GM20000 (cell line): ENCODE data around the gene LRCOL1.

ENCODE experiments used
- DNase-seq: peaks from one replicate; pipeline ENCODE4 v3.0.0; 2012; ENCODE audit warnings: low spot score
- TF ChIP-seq, protein P1 (sequence below): IDR thresholded peaks from 2 replicates; pipeline ENCODE4 v1.5.1; 2012; ENCODE audit warnings: mild to moderate bottlenecking, control low read depth; ENCODE audit errors: extremely low read depth, missing control alignments

Gene LRCOL1

GRCh38 chr12:132566516-132567131 lies 43.8 kb downstream of the LRCOL1 start:
- DNase-seq: no peak
- TF ChIP-seq, protein P1, sequence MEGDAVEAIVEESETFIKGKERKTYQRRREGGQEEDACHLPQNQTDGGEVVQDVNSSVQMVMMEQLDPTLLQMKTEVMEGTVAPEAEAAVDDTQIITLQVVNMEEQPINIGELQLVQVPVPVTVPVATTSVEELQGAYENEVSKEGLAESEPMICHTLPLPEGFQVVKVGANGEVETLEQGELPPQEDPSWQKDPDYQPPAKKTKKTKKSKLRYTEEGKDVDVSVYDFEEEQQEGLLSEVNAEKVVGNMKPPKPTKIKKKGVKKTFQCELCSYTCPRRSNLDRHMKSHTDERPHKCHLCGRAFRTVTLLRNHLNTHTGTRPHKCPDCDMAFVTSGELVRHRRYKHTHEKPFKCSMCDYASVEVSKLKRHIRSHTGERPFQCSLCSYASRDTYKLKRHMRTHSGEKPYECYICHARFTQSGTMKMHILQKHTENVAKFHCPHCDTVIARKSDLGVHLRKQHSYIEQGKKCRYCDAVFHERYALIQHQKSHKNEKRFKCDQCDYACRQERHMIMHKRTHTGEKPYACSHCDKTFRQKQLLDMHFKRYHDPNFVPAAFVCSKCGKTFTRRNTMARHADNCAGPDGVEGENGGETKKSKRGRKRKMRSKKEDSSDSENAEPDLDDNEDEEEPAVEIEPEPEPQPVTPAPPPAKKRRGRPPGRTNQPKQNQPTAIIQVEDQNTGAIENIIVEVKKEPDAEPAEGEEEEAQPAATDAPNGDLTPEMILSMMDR: no peak

DNA sequence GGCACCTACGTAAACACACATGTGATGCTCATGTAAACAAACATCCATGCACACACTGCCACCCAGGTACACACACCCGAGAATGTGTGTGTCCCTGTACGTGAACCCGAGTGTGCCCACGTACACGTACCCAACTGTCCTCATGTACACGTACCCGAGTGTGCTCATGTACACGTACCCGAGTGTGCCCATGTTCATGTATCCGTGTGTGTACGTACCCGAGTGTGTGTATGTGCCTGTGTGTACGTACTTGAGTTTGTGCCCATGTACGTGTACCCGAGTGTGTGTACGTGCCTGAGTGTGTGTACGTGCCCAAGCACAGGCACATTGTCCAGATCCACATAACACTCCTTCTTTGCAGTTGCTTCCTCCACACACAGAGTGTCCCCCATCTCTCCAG lies 45.0 kb downstream of the LRCOL1 start:
- TF ChIP-seq, protein P1: no peak
- DNase-seq: no peak

DNA sequence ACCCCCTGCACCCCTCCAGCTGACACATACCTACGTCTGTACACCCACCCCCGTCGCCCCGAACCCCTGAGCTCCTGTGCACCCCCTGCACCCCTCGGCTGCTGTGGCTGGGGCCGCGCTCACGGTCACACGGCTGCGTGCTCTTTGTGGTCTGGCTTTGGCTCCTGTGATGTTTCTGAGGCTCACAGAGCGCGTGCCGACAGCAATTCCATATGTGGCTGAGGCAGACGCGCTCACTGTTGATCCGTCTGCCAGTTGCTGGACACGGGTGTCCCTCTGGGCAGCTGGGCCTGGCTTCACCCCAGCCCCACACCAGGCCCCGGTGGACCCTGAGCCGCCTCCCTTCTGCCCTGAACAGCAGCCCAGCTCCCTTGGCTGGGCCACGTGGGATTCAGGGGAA lies 46.5 kb downstream of the LRCOL1 start:
- no peak for DNase-seq
- TF ChIP-seq, protein P1: no peak

DNA sequence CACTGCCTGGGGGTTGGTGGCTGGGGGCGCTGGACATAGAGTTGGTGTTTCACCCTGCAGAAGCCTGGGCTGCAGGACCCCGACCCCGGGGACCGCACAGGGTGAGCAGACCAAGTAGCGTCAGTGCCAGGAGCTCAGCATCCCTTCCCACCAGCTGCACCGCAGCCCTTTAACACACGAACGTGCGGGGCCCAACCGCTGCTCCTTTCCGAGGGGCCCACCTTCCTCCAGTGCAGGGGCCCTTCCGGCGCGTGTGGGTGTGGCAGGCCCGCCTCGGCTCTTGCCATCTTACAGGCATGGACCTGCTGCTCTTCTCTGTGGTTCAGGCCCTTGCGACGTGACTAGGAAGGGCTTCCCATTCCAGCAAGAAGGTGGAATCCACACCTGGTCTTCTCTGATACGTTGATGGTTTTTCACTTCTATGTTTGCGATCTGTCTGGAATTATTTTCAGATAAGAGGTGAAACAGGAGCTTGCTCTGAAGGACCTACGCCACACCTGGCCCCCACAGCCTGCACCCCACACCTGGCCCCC lies 47.8 kb downstream of the LRCOL1 start:
- TF ChIP-seq, protein P1: no peak
- no peak for DNase-seq

- DNase-seq: peak; percentile 81
- TF ChIP-seq, protein P1: no peak
These were observed 48.8 kb downstream of the LRCOL1 start for GRCh38 chr12:132561427-132562156.

DNA sequence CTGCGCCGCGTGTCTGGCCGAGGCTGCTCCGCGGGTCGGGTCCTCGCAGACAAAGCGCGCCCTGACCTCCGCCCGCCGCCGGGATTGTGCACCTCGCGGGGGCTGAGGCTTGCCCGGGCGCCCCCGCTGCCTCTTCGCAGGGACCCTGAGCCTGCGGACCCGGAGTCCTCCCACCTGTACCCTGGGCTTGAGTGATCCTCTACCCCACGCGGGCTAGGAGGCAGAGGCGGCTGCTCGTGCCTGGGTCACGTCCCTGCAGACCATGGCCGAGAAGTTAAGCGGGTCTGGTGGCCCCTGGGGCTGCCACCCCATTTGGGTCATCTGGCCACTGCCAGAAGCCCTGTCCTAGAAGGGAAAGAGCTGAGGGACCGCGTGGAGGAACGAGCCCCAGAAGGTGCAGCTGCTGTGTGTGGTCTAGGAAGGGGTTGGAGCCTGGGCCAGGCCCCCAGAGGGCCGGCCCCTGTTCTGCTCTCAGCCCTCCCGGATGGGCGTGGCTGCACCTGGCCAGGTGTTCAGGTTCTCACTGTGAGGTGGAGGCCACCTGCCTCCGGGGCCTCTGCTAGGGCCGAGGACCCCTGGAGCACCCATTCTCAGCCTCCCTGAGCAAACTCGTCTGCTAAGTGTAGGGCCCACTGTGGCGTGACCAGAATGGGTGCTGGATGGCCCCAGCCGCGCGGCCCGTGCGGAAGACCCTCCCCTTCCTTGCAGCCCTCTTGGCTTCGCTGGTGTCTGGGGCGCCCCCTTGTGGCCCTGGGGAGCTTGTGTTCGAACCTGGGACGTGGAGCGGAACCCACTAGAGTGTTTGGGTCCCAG lies 49.6 kb downstream of the LRCOL1 start:
- TF ChIP-seq, protein P1: peak; percentile 44
- peak; percentile 93 for DNase-seq

DNA sequence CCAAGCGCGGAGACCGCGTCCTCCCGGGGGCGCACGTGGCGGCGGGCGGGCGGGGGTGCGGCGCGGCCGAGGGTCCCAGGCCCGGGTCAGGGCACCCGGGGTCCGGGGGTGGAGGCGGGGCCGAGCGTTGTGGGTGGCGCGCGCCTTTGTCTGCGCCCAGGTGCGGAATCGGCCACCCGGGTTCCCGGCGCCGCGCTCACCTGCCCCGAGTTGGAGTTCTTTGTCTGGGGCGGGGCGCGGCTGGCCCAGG lies 50.1 kb downstream of the LRCOL1 start:
- TF ChIP-seq, protein P1: no peak
- DNase-seq: peak; percentile 77
